Esophagus muscularis mucosa (tissue), 4 donors: ENCODE data around the gene CCZ1.
"Not testable (repeated sequence)": the region's sequence is repeated elsewhere in the genome, so short reads cannot be mapped to it uniquely, and the experiment has no call there.

Experiments used
- CTCF ChIP-seq, 3 experiments: fragments of 200-600 bp in 2 of 3; fragments of 450-650 bp in 1 of 3; sonication (generic) in 2 of 3; IDR thresholded peaks; one replicate each; pipeline ENCODE4 v1.5.1; 2017 to 2019; ENCODE audit warnings: antibody characterized with exemption in 3 of 3, mild to moderate bottlenecking in 2 of 3, moderate library complexity in 1 of 3
- EP300 ChIP-seq: sonication (generic); formaldehyde crosslinking; IDR thresholded peaks from one replicate; pipeline ENCODE4 v1.6.1; 2017; ENCODE audit warnings: antibody characterized with exemption
- POLR2A ChIP-seq: fragments of 450-650 bp; IDR thresholded peaks from one replicate; pipeline ENCODE4 v1.6.1; 2017; ENCODE audit warnings: antibody characterized with exemption, moderate library complexity, mild to moderate bottlenecking, low read depth

GRCh38 chr7:5908835-5909234 is 10.3 kb downstream of the CCZ1 start:
- TF ChIP-seq CTCF (IDR thresholded peaks at IDR 0.05); EP300; POLR2A: not testable (repeated sequence)
